Measurements from ENCODE around the gene UNC80. TPM values are rescaled to one million over a fixed set of nuclear protein-coding genes. Genes with fewer than 3 reads are reported as not detected.

Gene UNC80
- total and polyA plus RNA-seq, 2 experiments from 2014 or later, result not detected

DNA sequence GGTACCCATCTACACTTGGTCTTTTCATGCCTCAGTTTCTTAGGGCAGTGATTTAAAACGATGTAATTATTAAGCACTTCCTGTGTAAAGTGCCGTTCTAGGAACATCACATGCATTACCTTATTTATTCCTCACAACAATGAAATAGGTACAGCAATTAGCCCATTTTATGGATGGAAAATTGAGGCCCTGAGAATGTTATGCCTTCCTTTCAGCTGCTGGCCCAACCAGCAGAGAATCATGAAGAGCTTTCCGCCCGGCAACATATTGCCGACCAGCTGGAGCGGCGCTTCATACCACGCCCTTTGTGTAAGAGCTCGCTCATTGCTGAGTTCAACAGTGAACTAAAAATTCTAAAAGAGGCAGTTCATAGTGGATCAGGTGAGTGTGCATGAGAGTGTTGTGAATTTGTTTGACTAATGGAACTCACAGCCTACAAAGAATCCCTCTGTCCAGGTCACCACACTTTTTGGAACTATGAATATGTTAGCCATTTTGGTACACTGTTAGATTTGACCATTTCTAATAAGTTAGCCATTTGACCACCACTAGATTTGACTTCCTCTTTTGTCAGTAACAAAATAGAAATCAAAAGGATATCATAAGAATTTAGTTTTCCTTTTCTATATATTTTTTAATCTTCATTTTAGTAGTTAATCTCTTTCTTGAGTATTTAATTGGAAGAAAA, 205.2 kb downstream of the UNC80 start:
- Histone ChIP-seq H3K9ac (no peak overlapping the region), H3K27me3 (replicated peaks; ENCODE audit: insufficient read depth) (no peaks in the 10 kb centered on the region), H3K4me1 (ENCODE audit: insufficient read depth) (no peaks in the 10 kb centered on the region), H3K4me2 (ENCODE audit: unreplicated experiment) (no peak overlapping the region), H3F3A (ENCODE audit: insufficient read depth) (no peaks in the 10 kb centered on the region), H3K79me2 (ENCODE audit: insufficient read depth) (no peaks in the 10 kb centered on the region), H2AFZ (no peak overlapping the region), H3K9me2 (ENCODE audit: insufficient read depth) (no peaks in the 10 kb centered on the region), H4K20me1 (ENCODE audit: insufficient read depth) (no peaks in the 10 kb centered on the region), H3K4me3 (no peak overlapping the region), H3K9me3 (ENCODE audit: low read depth) (no peaks in the 10 kb centered on the region), H3K27ac (no peak overlapping the region), H3K36me3 (ENCODE audit: low read depth) (no peaks in the 10 kb centered on the region)
- in situ Hi-C loops (cut with MboI), result loop anchor here (5.0 kb wide), 1 partner anchor 220 kb away; no protein-coding TSS in a partner anchor
- DNase-seq, result no peak
- TF ChIP-seq EZH2phosphoT487 (IDR thresholded peaks at IDR 0.05; ENCODE audit: insufficient read depth, low read depth), result no peak
- no peak for TF ChIP-seq EZH2 (IDR thresholded peaks at IDR 0.05; ENCODE audit: insufficient read depth, poor library complexity, severe bottlenecking)
- 61 to 65% methylated on average over 9 of the region's 9 CpGs for WGBS, 2 experiments (ENCODE audit: low coverage in 1 of 2, low lambda C conversion rate in 2 of 2, missing lambda C conversion rate in 2 of 2)

- Histone ChIP-seq H3K9ac (no peak overlapping the region), H3F3A (ENCODE audit: insufficient read depth) (no peaks in the 10 kb centered on the region), H3K36me3 (ENCODE audit: low read depth) (no peaks in the 10 kb centered on the region), H3K4me2 (ENCODE audit: unreplicated experiment) (no peak overlapping the region), H3K27me3 (replicated peaks; ENCODE audit: insufficient read depth) (no peaks in the 10 kb centered on the region), H3K9me3 (ENCODE audit: low read depth) (no peaks in the 10 kb centered on the region), H3K9me2 (ENCODE audit: insufficient read depth) (no peaks in the 10 kb centered on the region), H4K20me1 (ENCODE audit: insufficient read depth) (no peaks in the 10 kb centered on the region), H2AFZ (no peak overlapping the region), H3K4me3 (no peak overlapping the region), H3K27ac (no peak overlapping the region), H3K4me1 (ENCODE audit: insufficient read depth) (no peaks in the 10 kb centered on the region), H3K79me2 (ENCODE audit: insufficient read depth) (no peaks in the 10 kb centered on the region)
- DNase-seq, result peak; percentile 58
- 52 to 56% methylated on average over 2 of the region's 2 CpGs for WGBS, 2 experiments (ENCODE audit: low coverage in 1 of 2, low lambda C conversion rate in 2 of 2, missing lambda C conversion rate in 2 of 2)
- TF ChIP-seq EZH2phosphoT487 (IDR thresholded peaks at IDR 0.05; ENCODE audit: insufficient read depth, low read depth) (no peak), EZH2 (IDR thresholded peaks at IDR 0.05; ENCODE audit: insufficient read depth, poor library complexity, severe bottlenecking) (no peak)
- in situ Hi-C loops (cut with MboI), result loop anchor here (5.0 kb wide), 1 partner anchor 220 kb away; no protein-coding TSS in a partner anchor
Observed at GRCh38 chr2:209977386-209978239, 206.0 kb downstream of the UNC80 start.

- Histone ChIP-seq H3K79me2 (ENCODE audit: insufficient read depth) (no peaks in the 10 kb centered on the region), H3F3A (ENCODE audit: insufficient read depth) (no peaks in the 10 kb centered on the region), H3K9me2 (ENCODE audit: insufficient read depth) (no peaks in the 10 kb centered on the region), H3K9me3 (ENCODE audit: low read depth) (no peaks in the 10 kb centered on the region), H3K27ac (no peak overlapping the region), H3K4me3 (no peak overlapping the region), H3K36me3 (ENCODE audit: low read depth) (no peaks in the 10 kb centered on the region), H3K4me1 (ENCODE audit: insufficient read depth) (no peaks in the 10 kb centered on the region), H4K20me1 (ENCODE audit: insufficient read depth) (no peaks in the 10 kb centered on the region), H3K9ac (no peak overlapping the region), H2AFZ (no peak overlapping the region), H3K4me2 (ENCODE audit: unreplicated experiment) (no peak overlapping the region), H3K27me3 (replicated peaks; ENCODE audit: insufficient read depth) (no peaks in the 10 kb centered on the region)
- 49 to 72% methylated on average over 2 of the region's 2 CpGs for WGBS, 2 experiments (ENCODE audit: low coverage in 1 of 2, low lambda C conversion rate in 2 of 2, missing lambda C conversion rate in 2 of 2)
- in situ Hi-C loops (cut with MboI), result no loop called here
- DNase-seq, result no peak
- no peak for TF ChIP-seq EZH2 (IDR thresholded peaks at IDR 0.05; ENCODE audit: insufficient read depth, poor library complexity, severe bottlenecking)
- TF ChIP-seq EZH2phosphoT487 (IDR thresholded peaks at IDR 0.05; ENCODE audit: insufficient read depth, low read depth), result no peak
Observed at GRCh38 chr2:209984291-209984690, 212.7 kb downstream of the UNC80 start.

- no peak overlapping the region for H2AFZ ChIP-seq
- no peaks in the 10 kb centered on the region for H3K27me3 ChIP-seq (replicated peaks; ENCODE audit: insufficient read depth)
- H3F3A ChIP-seq (ENCODE audit: insufficient read depth), result no peaks in the 10 kb centered on the region
- H3K9me2 ChIP-seq (ENCODE audit: insufficient read depth), result no peaks in the 10 kb centered on the region
- TF ChIP-seq EZH2 (IDR thresholded peaks at IDR 0.05; ENCODE audit: insufficient read depth, poor library complexity, severe bottlenecking) (no peak), EZH2phosphoT487 (IDR thresholded peaks at IDR 0.05; ENCODE audit: insufficient read depth, low read depth) (no peak)
- no peaks in the 10 kb centered on the region for H3K36me3 ChIP-seq (ENCODE audit: low read depth)
- no peaks in the 10 kb centered on the region for H4K20me1 ChIP-seq (ENCODE audit: insufficient read depth)
- 70 to 79% methylated on average over 3 of the region's 3 CpGs for WGBS, 2 experiments (ENCODE audit: low coverage in 1 of 2, low lambda C conversion rate in 2 of 2, missing lambda C conversion rate in 2 of 2)
- H3K9ac ChIP-seq, result no peak overlapping the region
- H3K79me2 ChIP-seq (ENCODE audit: insufficient read depth), result no peaks in the 10 kb centered on the region
- no peak for DNase-seq
- no peaks in the 10 kb centered on the region for H3K9me3 ChIP-seq (ENCODE audit: low read depth)
- H3K4me3 ChIP-seq, result no peak overlapping the region
- H3K4me2 ChIP-seq (ENCODE audit: unreplicated experiment), result no peak overlapping the region
- no peak overlapping the region for H3K27ac ChIP-seq
- in situ Hi-C loops (cut with MboI), result no loop called here
- no peaks in the 10 kb centered on the region for H3K4me1 ChIP-seq (ENCODE audit: insufficient read depth)
Observed at GRCh38 chr2:209985874-209986273, 214.2 kb downstream of the UNC80 start.

Measured in GM23248 (cell line).